IPS-NIHi11 (cell line): Measurements from ENCODE around the gene DQX1.

ENCODE experiments used
- DNase-seq: peaks from one replicate; pipeline ENCODE4 v3.0.0; 2012; ENCODE audit warnings: mixed read lengths, low spot score

The DQX1 gene

DNA sequence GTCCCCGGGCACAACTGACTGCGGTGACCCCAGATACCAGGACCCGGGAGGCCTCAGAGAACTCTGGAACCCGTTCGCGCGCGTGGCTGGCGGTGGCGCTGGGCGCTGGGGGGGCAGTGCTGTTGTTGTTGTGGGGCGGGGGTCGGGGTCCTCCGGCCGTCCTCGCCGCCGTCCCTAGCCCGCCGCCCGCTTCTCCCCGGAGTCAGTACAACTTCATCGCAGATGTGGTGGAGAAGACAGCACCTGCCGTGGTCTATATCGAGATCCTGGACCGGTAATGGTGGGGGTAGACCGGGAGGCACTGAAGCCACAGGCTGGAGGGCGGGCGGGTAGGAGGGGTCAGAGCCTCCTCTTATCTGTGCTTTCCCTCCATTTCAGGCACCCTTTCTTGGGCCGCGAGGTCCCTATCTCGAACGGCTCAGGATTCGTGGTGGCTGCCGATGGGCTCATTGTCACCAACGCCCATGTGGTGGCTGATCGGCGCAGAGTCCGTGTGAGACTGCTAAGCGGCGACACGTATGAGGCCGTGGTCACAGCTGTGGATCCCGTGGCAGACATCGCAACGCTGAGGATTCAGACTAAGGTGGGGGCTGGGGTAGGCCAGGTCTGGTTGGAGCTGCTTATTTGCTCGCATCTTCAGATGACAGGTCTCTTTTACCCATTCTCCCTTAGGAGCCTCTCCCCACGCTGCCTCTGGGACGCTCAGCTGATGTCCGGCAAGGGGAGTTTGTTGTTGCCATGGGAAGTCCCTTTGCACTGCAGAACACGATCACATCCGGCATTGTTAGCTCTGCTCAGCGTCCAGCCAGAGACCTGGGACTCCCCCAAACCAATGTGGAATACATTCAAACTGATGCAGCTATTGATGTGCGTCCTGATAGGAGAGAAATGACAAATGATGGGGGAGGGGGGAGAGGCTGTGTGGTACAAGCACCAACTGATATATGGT, 4.5 kb upstream of the DQX1 start:
- peak; percentile 69 for DNase-seq

DNA sequence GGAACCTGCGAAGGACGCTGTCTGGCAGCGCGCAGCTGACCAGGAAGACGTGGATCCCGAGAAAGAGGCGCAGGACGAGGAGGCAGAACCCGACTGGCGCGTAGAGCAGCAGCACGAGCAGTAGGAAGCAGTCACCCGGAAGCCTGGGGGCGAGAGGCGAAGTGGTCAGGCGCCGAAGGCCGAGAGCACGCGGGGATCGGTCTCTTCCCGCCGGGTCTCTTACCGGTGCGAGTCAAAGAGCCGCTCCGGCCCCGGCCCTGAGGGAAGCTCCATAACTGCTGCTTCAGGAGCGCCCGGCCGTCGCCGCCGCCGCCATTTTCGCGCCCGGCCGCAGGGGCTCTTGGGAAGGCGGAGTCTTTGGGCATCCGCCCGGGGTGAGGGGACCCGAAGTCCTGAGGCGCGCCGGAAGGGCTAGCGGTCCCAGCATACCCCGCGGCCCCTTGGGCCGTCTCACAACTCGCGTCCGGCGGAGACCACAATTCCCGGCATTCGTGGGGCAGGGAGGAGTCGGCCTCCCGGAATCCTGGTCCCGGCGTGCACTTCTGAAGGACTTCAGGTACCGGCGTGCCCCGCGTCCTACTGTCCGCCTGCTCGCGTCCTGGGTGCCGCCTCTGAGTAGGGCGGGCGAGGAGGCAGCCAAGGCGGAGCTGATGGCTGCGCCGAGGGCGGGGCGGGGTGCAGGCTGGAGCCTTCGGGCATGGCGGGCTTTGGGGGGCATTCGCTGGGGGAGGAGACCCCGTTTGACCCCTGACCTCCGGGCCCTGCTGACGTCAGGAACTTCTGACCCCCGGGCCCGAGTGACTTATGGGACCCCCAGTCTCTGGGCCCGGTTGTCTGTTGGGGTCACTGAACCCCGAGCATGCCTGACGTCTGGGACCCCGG, 3.6 kb upstream of the DQX1 start, which contains the start of the genes AUP1 and HTRA2:
AUP1 (minus strand) TSS at position 350 of the 882 bp plus-strand sequence; CDS start at position 273, 77 bp downstream.
HTRA2 (plus strand) TSS at position 577 of the 882 bp plus-strand sequence; CDS start at position 651, 74 bp downstream.
- DNase-seq = peak; percentile 100

DNA sequence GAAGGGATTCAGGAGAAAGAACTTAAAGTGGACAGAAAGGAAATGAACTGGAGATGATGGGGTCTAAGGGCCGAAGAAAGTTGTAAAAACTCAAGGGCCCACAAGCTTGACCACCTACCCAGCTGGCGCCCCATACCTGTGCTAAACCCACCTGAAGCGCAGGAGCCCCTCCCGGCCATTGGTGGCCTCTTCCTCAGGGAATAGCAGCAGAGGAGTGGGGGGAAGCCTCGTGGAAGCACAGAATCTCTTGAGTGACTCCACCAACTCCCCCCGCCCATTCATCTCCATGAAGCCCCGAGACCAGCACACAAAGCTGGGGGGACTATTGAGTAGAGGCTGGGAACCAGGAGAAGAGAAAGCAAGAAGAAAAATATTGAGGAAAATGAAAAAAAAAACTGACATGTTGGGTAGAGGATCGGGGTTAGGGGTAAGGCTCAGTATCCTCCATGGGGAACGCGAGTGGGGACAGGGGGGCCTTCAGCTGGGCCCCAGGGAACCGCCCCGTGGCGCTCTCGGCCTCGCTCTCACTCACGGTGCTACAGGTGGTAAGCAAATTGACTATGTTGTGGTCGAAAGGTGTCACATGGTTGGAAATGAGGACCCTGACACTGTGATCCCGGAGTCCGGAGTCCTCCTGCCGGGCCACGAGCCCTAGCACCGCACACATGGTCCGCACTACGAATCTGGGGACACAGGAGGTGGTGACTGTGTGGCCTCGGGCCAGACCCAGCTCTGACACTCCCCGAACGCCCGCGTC, 2.7 kb upstream of the DQX1 start:
- no peak for DNase-seq

DNA sequence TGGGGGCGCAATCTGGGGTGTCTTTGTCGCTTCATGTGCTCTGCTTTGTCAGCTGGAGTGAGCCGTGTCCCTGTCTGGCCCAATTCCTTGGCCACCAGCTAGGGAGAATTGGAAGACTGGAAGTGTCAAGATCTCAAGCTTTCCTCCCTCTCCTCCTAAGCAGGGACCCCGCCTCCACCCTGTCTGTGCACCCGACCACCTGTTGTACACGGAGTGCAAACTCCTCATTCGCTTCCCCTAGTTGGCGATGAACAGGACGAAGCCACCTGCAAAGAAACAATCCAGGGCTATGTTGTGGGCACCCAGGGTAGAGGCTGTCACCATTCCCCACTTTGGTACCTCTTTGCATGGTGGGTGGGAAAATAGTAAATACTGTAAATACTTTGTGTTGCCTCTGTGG, 1.7 kb upstream of the DQX1 start:
- no peak for DNase-seq

DNA sequence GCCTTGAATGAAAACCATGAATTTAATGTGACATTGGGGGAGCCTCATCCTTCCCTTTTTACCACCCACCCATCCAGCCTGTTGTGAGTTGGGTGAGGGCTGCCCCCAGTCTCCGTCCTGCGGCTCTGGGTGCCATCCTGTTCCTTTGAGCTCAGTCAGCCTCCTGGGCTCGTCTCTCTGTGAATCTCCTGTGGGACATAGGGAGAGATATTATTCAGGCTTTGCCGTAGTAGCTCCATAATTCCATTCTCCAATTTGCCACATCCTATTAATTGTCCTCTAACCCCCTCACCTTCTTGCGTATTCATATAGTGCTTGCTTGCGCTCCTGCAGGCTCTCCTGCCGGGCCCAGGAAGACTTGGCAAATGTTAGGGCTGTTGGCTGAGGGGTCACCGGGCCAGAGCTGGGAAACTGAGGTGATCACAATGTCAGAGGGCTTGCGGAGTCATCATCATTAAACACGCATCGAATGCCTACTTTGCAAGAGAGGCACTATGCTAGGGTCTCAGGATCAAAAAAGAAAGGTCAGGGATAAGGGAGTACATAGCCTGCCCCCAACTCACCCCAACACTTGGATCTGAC, 709 bp upstream of the DQX1 start:
- DNase-seq = no peak

DNA sequence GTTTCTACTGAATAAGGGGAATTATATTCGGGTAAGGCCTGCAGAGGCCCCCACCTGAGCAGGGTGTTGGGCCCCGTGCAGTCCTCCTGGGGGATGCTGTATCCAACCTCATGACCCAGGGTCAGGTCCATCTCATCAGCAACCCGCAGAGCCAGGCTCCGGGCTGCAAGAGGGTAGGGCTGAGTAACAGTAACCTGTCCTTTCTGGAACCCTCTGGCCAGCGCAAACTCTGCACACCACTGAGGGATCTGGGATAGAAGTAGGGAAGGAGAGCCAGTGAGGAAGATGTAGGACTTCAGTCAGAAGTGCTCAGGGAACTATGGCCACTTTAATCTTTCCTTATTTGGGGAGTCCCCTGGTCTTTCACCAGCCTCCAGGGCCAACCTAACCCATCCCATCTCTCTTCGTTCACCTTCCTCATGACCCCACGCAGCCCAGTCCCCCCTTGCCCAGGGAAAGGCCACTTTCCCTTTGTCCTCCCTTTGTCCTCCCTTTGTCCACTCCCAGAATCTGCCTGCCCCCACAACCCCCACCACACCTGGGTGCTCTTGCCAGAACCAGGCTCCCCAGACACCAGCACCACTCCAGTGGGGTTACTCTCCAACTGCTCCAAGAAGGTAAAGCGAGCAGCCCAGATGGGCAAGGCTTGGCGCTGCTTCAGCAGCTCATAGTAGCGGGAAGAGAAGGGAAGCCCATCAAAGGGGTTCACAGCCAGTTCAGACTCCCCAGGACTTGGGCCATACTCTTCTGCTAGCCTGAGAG, 895 bp downstream of the DQX1 start:
- DNase-seq = no peak

DNA sequence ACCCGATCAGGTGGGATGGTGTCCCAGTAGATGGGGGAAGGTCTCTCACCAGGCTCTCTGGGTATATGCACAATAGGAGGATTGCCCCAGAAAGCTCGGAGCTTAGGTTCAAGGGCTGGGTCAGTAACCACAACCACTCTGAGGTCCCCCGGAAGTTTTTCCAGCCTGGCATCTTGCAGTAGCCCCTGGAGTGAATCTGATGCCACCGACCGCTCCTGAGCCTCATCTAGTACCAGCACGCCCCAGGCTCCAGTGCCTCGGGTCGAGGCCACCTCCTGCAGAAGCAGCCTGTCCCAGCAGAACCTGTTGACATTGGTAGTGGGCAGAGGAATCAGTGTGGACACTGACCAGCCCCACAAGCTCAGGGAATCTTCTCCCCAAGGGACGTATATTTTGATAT, 2.0 kb downstream of the DQX1 start:
- no peak for DNase-seq

DNA sequence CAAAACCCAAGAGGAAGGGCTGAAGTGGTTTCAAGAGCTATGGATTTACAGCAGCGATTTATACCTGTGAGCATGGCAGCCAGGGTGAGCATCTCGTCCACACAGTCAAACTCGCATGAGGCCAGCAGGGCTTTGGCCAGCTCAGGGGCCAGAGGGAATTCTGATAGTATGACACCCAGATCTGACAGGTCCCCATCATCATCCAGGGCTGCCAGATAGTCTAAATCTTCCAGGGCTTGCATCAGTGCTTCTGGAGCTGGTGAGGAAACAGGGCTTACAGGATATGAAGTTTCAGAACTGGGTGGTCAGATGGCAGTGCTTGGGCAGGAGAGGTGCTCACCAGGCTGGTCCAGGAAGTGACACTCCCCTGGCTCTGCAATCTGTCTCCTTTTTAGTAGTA, 3.5 kb downstream of the DQX1 start:
- DNase-seq = no peak

DNA sequence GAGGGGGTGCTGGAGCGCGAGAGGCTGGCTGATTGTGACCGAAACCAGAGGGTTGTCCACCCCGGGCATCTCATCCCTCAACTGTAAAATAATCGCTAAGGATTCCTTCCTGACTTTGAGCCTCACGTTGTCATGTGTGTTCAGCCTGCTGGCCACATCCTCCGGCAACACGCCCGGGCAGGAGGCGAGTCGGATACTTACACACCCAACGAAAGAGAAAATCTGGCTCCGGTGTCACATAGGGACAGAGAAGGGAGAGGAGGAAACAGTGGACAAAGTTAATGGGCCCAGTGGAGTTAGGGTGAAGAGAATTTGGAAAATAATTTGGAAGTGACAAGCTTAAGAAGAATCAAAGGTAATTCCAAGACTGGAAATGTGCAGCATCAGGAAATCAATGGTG, 9.4 kb downstream of the DQX1 start:
- no peak for DNase-seq

DNA sequence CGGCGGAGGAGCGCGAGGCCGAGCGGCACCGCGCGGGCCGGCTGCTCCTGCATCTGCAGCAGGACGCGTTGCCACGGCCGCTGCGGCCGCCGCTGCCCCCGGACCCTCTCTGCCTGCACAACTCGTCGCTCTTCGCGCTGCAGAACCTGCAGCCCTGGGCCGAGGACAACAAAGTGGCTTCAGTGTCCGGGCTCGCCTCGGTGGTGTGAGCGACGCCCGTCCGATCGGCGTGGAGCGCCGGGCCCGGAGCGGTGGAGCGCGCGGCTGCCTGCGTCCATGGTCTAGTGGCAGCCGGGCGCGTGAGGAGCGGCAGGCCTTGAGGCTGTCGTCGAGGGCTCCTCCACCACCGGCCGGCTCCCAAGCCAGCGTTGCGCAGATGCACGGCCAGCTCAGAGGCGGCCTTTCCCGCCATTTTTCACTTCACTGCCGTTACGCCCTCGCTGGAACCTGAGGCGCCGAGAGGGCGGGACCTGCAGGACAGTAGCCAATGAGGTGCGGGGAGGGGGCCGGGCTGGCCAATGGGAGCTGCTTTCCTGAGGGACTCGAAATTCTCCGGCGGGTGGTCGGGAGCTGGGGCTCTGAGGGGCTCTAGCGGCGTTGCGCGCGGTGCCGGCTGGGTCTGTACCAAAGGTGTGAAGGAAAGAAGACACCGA, 9.9 kb downstream of the DQX1 start:
- peak; percentile 95 for DNase-seq

DNA sequence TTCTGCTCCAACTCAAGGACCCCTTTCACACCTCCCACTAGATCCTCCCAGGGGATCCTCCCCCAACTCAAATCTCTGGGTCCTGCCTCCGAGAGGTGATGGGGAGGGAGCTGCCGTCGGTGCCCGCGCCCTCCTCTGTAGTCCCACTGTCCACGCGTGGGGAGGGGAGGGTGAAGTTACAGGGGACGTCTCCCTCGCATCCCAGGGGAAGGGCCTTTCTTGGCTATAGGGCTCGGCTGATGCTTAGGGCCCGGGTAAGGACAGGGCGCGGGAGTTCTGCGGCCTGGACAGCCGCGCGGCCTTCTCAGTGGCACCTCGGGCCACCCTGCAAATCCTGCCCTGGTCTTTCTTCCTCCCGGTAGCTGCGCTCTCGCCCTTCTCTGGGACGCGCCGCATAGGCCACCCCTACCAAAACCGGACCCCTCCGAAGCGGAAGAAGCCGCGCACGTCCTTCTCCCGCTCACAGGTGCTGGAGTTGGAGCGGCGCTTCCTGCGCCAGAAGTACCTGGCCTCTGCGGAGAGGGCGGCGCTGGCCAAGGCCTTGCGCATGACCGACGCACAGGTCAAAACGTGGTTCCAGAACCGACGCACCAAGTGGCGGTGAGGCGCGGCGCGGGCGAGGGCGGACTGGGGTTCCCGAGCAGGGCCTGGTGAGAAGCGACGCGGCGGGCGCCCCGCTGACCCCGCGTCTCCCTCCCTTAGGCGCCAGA, 10.6 kb downstream of the DQX1 start:
- no peak for DNase-seq

DNA sequence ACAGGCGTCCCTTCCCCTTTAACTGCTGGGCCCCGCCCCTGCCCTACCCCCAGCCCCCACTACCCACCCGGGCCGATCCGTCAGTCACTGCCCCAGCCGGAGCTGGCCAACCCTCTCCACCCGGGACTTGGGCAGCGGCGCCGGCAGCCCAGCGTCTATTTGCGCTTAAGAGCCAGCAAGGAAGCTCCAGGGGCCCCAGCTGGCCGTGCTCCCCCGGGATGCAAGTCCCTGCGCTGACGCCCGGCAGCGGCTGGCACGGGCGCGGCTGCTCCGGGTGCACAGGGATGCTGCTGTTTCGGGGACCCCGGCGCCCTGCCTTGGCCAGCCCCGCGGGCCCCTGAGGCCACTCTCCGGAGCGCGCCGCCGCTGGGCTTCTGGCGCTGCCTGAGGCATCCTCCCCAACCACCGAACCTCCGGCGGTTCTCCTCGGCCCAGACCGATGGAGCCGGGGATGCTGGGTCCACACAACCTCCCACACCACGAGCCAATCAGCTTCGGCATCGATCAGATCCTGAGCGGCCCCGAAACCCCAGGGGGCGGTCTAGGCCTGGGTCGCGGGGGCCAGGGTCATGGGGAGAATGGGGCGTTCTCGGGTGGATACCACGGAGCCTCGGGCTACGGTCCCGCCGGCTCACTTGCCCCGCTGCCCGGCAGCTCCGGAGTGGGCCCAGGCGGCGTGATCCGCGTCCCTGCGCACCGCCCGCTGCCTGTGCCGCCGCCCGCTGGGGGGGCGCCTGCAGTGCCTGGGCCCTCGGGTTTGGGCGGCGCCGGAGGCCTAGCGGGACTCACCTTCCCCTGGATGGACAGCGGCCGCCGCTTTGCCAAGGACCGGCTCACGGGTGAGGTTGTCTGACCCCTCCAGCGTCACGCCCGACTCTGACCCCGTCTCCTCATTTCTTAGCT, 11.4 kb downstream of the DQX1 start, which contains the start of gene TLX2:
TLX2 (plus strand) TSS at position 83 of the 903 bp plus-strand sequence; CDS start at position 440, 357 bp downstream.
- DNase-seq = peak; percentile 55

DNA sequence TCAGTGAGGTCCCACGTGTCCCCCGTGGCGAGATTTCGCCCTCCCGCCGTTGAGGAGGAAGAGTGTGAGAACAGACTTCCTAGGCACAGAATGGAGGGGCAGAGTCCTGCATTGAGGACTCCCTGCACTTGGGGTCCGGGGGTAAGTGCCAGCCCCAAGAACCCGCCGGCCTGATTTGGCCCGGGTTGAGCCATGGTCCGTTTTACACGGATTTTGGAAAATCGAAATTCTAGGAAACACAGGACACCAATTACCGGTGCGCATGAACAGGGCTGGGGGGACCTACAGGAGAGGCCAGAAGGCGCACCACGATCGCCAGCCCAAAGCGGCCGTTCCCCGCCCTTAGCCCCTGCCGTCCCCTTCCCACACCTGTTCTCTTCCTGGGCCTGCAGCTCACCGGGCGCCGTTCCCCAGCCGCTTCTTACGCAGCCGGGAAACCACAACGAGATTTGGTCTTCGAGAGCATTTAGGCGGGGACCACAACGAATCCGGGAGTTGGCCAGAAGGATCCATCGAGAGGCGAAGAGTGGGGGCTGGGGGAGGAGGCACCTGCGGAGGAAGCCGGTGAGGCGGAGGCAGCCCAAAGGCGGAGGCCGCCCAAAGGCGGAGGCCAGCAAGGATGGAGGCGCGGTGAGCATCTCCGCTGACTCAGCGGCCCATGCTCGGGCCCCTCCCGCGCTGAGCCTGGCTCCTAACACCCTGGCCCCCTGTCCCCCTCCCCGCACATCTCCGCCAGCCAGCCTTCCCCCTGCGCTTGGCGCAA, 12.2 kb downstream of the DQX1 start:
- peak; percentile 32 for DNase-seq

DNA sequence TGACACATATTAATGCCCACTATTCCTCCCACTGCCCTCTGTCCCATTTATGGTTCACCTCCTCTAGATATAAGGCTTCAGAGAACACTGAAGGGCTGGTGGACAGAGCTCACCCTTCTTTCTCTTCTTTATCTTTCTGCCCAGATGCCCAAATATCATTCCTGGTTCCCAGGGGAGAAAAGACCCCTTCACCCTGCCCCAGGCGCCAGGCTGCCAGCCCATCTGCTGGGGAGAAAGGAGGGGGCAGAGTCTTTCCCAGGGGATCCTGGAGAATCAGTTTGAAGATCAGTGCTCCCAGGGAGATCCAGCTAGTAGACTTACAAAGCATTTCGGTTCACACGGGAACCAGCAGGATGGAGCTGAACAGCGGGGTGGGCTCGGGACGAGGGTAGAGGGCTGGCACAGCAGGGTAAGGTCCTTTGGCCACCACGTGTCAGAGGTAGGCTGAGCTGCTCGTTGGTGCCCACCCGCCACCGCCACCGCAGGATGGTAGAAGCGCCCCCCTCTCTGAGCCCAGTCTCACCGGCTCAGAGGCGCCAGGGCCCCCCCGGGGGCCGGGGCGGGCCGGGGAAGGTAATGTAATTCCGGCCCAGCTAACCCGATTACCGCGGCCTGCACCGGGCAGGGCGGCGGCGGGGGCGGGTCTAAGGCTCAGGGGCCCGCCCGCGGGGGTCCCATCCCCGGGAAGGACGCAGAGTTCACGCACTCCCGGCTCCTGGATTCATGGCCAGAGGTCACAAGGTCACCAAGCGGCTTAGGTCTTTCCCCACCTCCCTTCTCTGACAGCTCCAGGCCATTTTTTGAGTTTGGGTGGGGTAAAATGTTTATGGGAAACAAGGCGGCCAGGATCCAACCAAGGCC, 13.1 kb downstream of the DQX1 start:
- peak; percentile 42 for DNase-seq

DNA sequence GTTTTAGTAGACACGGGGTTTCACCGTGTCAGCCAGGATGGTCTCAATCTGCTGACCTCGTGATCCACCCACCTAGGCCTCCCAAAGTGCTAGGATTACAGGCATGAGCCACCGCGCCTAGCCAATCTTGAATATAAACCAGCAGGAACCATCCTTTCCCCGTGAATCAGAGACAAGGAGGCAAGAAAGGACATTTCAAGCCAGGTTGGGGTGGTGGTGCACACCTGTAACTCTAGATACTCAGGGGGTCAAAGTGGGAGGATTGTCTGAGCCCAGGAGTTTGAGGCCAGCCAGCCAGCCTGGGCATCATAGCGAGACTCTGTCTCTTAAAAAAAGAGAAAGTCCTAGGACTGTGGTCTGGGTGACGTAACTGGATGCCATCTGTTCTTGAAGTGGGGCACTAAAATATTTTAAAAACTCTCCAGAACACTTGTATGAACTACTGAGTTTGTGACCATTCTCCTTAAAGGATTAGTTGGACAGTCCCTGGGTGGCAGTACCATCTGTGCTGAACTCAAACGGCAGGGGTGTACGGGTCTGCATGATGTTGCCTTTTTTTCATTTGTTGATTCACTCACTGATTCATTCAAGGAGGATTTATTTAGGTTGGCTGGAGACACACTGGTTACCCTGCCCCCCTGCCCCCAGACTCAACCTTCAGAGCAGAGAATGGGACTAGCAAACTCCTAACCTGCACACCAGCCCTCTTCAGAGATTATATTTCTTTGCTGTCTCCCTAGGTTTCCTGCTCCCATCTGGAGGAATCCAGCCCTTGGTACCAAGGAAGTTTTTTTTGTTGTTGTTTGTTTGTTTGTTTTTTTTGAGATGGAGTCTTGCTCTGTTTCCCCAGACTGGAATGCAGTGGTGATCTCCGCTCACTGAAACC, 14.7 kb downstream of the DQX1 start:
- DNase-seq = no peak

DNA sequence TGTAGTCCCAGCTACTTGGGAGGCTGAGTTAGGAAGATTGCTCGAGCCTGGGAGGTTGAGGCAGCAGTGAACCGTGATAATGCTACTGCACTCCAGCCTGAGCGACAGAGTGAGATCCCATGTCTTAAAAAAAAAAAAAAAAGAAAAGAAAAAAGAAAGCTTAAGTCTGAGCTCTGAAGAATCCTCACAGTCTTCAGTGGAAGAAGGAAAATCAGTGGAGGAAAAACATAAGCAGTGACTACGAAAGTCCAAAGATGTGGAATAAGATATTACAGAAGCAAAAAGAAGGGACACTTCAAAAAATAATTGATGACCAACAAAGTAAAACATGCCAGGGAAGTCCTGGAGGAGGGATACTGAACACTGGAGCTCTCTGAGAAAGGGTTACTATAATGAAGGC, 15.8 kb downstream of the DQX1 start:
- no peak for DNase-seq
